HG03439 (cell line): Measurements from ENCODE around the gene TMEM106A.
"Not testable (repeated sequence)": the region's sequence is repeated elsewhere in the genome, so short reads cannot be mapped to it uniquely, and the experiment has no call there.

Experiments used
- ATAC-seq: cut with Tn5 transposase; IDR thresholded peaks from one replicate; pipeline ENCODE4 v1.9.1; 2021; ENCODE audit warnings: mild to moderate bottlenecking, moderate library complexity; ENCODE audit not compliant: unreplicated experiment

Gene TMEM106A

DNA sequence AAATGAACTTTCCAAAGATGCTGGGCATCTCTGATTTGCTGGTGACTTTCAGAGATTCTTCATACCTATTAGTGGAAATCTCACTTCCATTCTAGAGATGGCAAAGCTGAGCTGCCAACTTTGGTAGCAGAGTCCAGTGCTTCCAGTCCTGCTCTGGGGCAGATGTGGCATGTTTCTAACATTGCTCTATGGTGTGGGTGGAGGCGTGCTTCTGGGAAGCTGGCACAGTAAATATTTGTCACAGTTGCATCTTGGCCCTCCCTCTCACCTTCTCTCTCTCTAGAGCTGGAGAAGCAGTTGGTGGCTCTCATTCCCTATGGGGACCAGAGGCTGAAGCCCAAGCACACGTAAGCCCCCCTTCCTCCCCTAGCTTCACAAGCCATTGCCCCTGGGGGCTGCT lies 1.9 kb downstream of the TMEM106A start:
- no peak for ATAC-seq

DNA sequence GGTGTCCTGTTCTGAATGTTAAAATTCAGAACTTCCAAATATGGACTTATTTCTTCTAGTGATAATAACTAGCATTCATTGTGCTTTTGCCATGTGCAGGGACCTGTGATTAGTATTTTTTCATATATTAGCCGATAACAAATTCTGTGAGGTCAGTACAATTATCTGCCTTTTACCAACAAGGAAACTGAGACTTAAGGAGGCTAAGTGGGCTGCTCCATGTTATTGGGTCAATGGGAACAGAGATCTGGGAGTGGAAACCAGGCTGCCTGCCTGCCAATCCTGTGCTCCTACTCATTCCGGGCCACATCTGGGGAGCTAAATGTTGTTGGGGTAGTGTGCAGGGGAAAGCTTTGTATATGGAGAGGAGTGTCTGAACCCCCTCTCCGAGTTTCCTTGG lies 3.7 kb downstream of the TMEM106A start:
- ATAC-seq, result no peak

DNA sequence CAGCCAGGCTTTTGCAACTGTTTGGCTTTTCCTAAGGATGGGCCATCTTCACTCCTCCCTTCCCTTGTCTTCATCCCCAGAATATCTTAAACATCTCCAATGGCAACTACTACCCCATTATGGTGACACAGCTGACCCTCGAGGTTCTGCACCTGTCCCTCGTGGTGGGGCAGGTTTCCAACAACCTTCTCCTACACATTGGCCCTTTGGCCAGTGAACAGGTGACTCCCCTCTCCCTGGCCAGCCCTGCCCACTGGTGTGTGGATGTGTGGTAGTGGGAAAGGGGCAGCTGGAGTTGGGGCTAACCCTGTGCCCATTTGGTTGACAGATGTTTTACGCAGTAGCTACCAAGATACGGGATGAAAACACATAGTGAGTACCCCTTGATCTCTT lies 4.7 kb downstream of the TMEM106A start:
- ATAC-seq, result no peak

DNA sequence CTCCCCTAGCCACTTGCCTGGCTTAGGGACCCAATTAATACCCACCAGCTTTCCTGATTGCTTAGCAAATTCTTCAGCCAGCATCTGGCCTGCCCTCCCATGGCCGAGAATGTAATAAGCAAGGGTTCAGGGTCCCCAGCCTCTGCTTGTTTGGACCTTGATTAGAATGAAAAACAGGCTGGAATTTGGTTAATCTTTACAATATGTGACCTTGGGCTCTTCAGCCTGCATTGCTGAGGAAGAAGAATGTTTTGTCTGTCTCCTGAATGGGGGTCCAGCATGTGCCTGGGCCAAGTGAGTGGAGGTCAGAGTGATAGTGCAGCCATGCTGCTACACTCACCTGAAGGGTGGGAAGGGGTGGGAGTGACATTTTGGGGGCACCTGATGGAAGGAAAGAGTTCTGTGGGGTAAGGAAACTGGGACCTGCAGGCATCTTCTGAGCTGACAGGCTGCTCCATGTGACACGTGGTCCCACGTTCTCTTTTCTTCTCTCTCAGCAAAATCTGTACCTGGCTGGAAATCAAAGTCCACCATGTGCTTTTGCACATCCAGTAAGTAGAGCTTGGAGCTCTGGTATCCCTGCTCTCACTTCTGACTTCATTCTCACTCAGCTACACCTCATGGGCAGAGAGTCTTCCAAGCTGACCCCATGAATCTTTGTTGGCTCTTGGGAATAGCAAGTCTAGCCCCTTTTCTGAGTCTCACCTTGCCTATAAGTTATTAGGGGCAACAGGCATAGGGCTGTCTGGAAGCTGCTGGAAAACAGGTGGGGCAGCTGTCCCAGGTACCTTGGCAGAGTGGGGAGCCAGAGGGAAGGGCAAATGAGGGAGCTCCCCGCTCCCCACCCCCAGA lies 5.3 kb downstream of the TMEM106A start:
- no peak for ATAC-seq

DNA sequence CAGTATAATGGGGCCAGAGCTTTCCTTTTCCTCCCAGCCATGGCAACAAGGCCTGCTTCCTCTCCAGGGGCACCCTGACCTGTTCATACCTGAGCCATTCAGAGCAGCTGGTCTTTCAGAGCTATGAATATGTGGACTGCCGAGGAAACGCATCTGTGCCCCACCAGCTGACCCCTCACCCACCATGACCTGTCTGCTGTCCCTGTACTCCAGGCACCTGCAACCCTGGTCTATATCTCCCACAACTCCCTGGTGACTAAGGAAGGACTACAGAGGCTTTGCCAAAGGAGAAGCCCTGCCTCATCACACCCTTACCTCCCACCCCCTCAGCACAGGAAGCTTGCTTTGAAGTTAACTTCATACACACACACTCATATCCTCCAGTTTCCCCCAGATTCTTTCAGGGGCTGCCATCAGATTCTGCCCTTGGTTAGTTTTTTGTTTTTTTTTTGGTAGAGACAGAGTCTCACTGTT lies 6.0 kb downstream of the TMEM106A start:
- ATAC-seq, result no peak

DNA sequence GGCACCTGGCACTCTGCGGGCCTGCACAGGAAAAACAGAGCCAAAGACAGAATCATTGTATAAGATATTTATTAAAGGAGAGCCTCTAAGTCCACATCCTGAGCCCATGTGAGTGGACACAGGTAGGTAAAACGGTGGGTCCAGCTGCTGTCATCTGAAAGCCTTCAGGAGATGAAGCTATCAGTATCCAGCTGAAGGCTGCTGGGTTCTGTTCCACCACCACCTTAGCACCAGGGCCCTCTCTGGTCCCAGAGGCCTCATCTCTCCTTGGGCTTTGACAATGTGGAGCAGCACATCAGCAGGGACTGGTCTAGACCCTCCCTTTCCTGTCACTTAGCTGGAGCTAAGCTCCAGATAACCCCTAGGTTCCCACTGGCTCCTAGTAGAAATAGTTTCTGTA lies 7.3 kb downstream of the TMEM106A start:
- ATAC-seq, result no peak

DNA sequence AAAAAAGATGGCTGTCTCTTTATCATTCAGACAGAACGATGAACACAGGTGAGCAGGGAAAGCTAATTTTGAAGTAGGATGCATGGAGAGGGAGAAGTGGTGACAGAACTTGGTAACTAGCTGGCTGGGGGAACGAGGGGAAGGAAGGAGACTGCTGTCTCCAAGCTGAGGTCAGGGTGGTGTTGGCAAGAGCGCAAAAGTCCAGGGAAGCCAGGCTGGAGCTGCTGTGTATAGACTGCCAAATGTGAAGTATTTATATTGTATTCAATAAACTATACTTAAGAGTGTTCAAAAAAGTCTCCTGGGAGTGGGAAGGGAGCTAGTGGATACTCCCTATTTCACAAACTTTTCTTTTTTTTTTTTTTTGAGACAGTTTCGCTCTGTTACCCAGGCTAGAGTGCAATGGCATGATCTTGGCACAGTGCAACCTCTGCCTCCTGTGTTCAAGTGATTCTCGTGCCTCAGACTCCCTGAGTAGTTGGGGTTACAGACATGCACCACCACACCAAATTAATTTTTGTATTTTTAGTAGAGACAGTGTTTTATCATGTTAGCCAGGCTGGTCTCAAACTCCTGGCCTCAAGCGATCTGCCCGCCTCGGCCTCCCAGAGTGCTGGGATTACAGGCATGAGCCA lies 8.2 kb downstream of the TMEM106A start:
- ATAC-seq, result no peak

DNA sequence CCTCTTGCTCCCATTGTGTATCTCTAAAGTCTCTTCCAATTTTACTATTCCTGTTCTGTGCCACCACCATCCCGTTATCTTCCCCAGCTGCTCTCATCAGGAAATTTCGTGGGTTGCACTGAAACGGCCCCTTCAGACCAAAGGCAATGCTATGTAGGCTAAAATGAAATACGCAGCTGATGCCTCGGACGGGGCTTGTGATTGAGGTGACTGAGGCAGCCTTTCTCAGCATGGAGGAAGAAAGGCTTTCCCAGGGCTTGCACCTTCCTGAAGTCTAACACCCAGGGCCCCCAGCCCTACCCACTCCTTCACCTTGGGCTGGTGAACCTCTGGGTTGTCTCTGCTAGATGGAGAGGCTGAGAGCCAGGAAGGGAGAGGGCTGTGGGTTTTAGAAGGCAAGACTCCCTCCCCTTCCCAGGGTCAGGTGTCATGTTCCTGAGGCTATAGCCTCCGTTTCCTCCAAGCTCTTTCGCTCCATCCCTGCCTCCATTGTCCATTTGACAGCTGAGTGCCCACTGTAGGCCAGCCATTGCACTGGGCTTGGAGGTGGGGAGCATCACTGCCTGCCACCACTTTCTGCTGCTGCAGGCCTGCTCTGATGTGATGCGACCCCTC lies 8.9 kb downstream of the TMEM106A start:
- no peak for ATAC-seq

DNA sequence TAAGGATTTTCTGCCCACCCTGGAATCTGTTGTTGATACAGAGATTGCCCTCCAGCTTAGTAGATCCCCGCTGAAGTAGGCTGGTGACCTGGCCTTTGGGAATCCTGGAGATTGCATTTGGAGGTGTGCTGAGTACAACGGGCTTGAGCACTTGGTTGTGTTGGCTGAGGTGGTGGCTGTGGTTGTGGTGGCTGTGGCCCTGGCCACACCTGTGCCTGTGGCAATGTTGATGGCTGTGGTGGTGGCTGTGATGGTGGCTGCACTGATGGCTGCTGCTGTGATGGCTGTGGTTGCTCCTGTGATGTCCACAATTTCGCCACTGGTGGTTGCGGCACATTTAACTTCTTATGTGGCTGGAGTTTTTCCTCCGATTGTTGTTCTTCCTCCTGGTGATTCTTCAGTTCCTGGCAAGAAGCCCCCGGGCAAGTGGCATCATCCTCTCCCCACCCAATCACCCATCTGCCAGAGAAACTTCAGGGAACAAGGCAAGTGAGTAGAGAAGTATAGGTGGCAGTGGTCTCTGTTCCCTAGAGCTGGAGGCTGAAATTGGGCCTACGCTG lies 12.6 kb downstream of the TMEM106A start:
- no peak for ATAC-seq

DNA sequence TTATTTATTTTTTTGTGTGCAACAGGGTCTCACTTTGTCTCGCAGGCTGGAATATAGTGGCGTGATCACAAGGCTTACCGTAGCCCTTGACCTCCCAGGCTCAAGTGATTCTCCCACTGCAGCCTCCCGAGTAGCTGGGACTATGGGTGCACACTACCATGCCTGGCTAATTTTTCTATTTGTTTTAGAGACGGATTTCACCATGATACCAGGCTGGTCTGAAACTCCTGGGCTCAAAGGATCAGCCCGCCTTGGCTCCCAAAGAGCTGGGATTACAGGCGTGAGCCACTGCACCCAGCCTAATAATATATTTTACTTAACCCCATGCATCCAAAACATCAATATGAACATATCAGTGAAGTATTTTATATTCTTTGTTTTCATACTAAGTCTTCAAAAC lies 14.7 kb downstream of the TMEM106A start:
- no peak for ATAC-seq

DNA sequence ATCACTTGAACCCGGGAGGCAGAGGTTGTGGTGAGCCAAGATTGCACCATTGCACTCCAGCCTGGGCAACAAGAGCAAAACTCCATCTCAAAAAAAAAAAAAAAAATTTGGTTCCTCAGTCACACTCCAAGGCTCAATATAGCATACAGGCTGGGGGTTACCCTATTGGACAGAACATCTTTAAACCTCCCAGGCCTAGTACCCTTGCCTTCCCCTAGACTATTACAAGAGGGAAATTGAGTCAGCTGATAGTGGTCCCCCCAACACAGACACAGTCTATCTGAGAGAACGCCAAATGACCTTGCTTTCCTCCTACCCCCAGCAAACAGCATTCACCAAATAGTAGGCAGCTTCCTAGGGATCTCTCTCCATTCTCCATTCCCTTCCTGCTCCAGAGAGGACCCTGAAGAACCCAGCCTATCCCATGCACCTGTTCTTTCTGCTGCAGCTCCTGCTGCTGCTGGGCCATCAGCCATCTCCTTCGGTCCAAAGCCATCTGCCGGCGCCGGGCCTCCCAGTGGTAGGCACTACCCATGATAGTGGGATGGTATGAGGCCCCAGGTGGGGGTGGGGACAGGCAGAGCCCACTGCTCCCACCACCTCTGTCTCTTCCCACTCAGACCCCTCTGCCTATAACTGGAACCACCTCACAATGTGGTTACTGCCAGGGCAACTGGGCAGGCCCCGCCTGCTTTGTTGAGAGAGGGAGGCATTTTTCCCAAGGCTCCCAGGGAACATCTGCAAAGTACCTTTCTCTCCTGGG lies 16.5 kb downstream of the TMEM106A start, which contains the start of gene CCDC200:
Gene CCDC200, minus strand, starts transcription at position 604 of the 763 bp plus-strand sequence. Its CDS starts 69 bp downstream, at position 535.
- ATAC-seq, result not testable (repeated sequence)

DNA sequence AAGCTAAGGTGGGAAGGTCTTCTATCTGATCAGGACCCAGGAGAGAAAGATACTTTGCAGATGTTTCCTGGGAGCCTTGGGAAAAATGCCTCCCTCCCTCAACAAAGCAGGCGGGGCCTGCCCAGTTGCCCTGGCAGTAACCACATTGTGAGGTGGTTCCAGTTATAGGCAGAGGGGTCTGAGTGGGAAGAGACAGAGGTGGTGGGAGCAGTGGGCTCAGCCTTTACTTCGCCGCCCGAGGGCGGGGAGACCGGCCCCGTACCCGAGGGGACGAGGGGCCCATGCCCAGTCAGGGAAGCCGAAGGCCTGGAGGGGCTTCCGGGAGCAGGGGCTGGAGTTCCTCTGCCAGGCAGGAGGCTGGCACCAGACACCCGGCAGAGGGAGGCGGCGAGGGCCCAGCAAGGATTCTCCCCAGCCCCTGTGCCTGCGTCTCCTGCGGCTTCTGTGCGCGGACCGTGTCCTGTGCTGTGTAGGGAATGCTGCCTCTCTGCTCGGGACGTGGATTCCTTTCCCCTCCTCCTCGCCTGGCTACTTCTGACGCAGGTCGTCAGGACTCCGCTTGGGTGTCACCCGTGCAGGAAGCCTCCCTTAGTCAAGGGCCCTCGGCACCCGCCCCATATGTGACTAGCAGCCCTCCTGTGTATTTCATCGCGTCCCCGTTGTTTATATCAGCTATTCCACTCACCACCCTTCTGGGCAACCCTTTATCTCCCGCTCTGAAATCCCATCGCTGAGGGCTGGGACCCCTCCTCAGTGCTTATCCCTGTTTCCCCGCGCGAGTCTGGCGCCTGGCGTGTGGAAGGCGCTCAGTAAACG lies 19.7 kb downstream of the TMEM106A start:
- ATAC-seq, result not testable (repeated sequence)

DNA sequence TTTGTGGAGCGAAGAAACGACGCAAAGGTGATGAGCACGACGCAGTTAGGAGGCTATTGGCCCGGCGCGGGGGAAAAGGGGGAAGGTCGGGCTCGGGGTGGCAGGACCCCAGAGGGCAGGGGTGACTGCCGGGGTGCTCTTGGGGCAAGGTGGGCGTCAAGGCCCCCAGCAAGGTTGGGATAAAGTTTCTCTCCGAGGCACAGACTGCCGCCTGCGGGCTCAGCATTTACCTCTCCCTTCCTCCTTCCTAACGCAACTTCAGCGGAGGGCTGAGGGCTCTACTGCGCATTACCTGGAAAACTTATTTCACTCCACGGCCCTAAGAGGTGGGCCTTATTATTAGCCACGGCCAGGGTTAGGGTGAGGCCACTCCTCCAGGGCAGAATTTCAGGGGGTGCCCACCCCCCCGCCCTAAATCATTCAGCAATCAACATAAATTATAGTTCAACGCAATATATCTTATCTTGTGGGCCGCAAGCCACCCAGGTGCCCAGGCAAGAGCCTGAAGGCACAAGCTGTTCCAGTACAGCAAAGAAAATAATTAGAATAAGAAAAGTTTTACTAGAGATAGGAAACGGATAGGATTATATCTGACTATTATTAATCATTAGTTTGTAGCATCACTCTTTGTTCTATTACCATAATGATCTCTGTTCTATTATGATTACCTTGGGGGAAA lies 20.5 kb downstream of the TMEM106A start:
- ATAC-seq, result not testable (repeated sequence)

DNA sequence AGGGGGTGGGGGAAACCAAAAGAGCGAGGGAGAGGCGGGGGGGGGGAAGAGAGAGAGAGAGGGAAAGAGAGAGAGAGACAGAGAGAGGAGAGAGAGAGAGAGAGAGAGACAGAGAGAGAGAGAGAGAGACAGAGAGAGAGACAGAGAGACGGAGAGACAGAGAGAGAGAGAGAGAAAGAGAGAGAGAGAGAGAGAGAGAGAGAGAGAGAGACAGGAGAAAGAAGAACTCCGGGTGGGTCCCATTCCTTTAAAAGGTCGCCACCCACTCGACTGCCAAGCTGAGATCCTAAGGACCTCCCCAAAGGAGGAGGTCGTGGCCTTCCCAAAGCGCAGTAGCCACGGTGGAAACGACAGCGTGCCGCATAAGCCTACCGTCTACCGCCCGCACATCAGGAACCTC lies 21.6 kb downstream of the TMEM106A start:
- not testable (repeated sequence) for ATAC-seq

DNA sequence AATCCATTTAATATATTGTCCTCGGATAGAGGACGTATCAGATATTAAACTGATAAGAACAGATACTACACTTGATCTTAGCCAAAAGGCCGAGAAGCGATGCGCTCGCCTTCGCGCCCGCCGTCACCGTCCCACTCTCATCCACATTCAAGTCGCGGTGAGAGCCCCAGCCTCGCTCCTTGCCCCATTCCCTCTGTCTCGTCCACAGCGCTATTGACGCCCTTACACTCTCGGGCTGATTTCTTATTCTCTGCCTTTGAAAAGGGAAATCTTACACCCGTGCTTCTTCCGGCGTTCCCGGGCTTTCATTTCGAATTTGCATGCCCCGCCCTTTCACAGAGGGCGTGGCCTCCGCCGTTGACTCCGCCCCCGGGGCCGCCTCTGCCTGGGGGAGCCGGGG lies 22.2 kb downstream of the TMEM106A start, which contains the start of gene RNU2-1:
Gene RNU2-1, minus strand, starts transcription at position 101 of the 400 bp plus-strand sequence.
- ATAC-seq, result not testable (repeated sequence)

DNA sequence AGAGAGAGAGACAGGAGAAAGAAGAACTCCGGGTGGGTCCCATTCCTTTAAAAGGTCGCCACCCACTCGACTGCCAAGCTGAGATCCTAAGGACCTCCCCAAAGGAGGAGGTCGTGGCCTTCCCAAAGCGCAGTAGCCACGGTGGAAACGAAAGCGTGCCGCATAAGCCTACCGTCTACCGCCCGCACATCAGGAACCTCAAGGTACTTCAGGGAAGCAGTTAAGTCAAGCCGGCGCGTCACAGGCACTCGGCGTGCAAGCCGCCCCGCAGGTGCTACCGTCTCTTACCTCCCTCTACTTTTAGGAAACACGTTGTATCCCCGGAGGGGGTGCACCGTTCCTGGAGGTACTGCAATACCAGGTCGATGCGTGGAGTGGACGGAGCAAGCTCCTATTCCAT lies 27.9 kb downstream of the TMEM106A start:
- ATAC-seq, result not testable (repeated sequence)

DNA sequence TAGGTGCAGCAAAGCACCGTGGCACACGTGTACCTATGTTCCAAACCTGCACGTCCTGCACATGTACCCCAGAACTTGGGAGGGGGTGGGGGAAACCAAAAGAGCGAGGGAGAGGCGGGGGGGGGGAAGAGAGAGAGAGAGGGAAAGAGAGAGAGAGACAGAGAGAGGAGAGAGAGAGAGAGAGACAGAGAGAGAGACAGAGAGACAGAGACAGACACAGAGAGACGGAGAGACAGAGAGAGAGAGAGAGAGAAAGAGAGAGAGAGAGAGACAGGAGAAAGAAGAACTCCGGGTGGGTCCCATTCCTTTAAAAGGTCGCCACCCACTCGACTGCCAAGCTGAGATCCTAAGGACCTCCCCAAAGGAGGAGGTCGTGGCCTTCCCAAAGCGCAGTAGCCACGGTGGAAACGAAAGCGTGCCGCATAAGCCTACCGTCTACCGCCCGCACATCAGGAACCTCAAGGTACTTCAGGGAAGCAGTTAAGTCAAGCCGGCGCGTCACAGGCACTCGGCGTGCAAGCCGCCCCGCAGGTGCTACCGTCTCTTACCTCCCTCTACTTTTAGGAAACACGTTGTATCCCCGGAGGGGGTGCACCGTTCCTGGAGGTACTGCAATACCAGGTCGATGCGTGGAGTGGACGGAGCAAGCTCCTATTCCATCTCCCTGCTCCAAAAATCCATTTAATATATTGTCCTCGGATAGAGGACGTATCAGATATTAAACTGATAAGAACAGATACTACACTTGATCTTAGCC lies 29.1 kb downstream of the TMEM106A start:
- not testable (repeated sequence) for ATAC-seq

DNA sequence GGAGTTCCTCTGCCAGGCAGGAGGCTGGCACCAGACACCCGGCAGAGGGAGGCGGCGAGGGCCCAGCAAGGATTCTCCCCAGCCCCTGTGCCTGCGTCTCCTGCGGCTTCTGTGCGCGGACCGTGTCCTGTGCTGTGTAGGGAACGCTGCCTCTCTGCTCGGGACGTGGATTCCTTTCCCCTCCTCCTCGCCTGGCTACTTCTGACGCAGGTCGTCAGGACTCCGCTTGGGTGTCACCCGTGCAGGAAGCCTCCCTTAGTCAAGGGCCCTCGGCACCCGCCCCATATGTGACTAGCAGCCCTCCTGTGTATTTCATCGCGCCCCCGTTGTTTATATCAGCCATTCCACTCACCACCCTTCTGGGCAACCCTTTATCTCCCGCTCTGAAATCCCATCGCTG lies 34.8 kb downstream of the TMEM106A start:
- not testable (repeated sequence) for ATAC-seq
